ENCODE results near the gene WNT1. TPM values are rescaled to one million over a fixed set of nuclear protein-coding genes. Genes with fewer than 3 reads are reported as not detected.

Gene WNT1
- total and polyA plus RNA-seq, 9 of the 15 experiments (the other 6 are each of a cell fraction or from before 2014, with no cell fraction given): not detected

DNA sequence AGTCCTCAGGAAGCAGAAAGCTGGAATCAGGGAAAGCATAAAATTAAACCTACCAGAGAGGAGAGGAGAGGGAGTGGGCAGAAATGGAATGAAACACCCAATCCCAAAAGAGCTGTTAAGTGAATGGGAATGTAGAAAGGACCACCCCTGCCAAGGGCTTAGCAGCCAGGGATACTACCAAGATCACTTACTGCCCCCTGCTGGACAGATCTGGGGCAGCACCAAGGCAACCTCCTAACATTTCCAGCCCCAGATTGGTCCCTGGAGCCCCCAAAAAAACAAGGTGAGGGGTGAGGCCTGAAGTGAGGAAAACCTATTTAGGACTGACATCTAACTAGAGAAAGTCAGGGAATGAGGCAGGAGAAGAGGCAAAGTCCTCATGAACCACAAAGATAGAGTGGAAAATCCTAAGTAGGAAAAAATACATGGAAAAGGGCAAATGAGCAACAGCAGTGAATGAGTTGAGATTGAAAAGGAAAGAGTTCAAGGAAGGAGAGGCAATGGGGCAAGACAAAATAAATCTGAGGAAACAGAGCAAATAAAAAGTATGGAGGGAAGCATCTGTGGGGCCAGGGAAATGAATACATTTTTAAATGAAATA lies 41.6 kb upstream of the WNT1 start (continued):
- TF ChIP-seq POLR2AphosphoS2 (IDR thresholded peaks at IDR 0.05; ENCODE audit: low read length) (no peak), KAT2B (IDR thresholded peaks at IDR 0.05; ENCODE audit: low read depth, low read length) (no peak), MTA1 (IDR thresholded peaks at IDR 0.05; ENCODE audit: borderline replicate concordance) (no peak), ZNF184 (CRISPR knock-in tag; IDR thresholded peaks at IDR 0.05) (no peak), CCAR2 (IDR thresholded peaks at IDR 0.05; ENCODE audit: low read depth, low read length) (no peak), ZNF354B (CRISPR knock-in tag; IDR thresholded peaks at IDR 0.05) (no peak), PPARD (CRISPR knock-in tag; IDR thresholded peaks at IDR 0.05) (no peak), FIP1L1 (IDR thresholded peaks at IDR 0.05; ENCODE audit: low read depth, low read length, poor library complexity, severe bottlenecking) (no peak), ZNF282 (CRISPR knock-in tag; IDR thresholded peaks at IDR 0.05) (no peak), TRIM28 (IDR thresholded peaks at IDR 0.05) (no peak), ZNF766 (CRISPR knock-in tag; conservative IDR thresholded peaks at IDR 0.05) (no peak), GABPA (tag; conservative IDR thresholded peaks at IDR 0.05; ENCODE audit: low read depth) (no peak), TEAD1 (CRISPR knock-in tag; IDR thresholded peaks at IDR 0.05) (no peak), TCF7L2 (IDR thresholded peaks at IDR 0.05; ENCODE audit: low read depth, low read length) (no peak)
- TF ChIP-seq, protein P1, sequence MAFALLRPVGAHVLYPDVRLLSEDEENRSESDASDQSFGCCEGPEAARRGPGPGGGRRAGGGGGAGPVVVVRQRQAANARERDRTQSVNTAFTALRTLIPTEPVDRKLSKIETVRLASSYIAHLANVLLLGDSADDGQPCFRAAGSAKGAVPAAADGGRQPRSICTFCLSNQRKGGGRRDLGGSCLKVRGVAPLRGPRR (CRISPR knock-in tag; IDR thresholded peaks at IDR 0.05): no peak
- TF ChIP-seq, protein P2, sequence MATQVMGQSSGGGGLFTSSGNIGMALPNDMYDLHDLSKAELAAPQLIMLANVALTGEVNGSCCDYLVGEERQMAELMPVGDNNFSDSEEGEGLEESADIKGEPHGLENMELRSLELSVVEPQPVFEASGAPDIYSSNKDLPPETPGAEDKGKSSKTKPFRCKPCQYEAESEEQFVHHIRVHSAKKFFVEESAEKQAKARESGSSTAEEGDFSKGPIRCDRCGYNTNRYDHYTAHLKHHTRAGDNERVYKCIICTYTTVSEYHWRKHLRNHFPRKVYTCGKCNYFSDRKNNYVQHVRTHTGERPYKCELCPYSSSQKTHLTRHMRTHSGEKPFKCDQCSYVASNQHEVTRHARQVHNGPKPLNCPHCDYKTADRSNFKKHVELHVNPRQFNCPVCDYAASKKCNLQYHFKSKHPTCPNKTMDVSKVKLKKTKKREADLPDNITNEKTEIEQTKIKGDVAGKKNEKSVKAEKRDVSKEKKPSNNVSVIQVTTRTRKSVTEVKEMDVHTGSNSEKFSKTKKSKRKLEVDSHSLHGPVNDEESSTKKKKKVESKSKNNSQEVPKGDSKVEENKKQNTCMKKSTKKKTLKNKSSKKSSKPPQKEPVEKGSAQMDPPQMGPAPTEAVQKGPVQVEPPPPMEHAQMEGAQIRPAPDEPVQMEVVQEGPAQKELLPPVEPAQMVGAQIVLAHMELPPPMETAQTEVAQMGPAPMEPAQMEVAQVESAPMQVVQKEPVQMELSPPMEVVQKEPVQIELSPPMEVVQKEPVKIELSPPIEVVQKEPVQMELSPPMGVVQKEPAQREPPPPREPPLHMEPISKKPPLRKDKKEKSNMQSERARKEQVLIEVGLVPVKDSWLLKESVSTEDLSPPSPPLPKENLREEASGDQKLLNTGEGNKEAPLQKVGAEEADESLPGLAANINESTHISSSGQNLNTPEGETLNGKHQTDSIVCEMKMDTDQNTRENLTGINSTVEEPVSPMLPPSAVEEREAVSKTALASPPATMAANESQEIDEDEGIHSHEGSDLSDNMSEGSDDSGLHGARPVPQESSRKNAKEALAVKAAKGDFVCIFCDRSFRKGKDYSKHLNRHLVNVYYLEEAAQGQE (IDR thresholded peaks at IDR 0.05; ENCODE audit: borderline replicate concordance): peak; percentile 42; the same call in 1 of the 2 replicates
- TF ChIP-seq, protein P2 (CRISPR knock-in tag; IDR thresholded peaks at IDR 0.05; ENCODE audit: low read depth): no peak
- TF ChIP-seq, protein P3, sequence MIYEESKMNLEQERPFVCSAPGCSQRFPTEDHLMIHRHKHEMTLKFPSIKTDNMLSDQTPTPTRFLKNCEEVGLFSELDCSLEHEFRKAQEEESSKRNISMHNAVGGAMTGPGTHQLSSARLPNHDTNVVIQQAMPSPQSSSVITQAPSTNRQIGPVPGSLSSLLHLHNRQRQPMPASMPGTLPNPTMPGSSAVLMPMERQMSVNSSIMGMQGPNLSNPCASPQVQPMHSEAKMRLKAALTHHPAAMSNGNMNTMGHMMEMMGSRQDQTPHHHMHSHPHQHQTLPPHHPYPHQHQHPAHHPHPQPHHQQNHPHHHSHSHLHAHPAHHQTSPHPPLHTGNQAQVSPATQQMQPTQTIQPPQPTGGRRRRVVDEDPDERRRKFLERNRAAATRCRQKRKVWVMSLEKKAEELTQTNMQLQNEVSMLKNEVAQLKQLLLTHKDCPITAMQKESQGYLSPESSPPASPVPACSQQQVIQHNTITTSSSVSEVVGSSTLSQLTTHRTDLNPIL (CRISPR knock-in tag; IDR thresholded peaks at IDR 0.05): no peak
- TF ChIP-seq, protein P4, sequence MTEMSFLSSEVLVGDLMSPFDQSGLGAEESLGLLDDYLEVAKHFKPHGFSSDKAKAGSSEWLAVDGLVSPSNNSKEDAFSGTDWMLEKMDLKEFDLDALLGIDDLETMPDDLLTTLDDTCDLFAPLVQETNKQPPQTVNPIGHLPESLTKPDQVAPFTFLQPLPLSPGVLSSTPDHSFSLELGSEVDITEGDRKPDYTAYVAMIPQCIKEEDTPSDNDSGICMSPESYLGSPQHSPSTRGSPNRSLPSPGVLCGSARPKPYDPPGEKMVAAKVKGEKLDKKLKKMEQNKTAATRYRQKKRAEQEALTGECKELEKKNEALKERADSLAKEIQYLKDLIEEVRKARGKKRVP (CRISPR knock-in tag; IDR thresholded peaks at IDR 0.05): no peak

Measured in K562 (cell line).